ENCODE measurements around the gene DUS3L. TPM values are rescaled to one million over a fixed set of nuclear protein-coding genes. Genes with fewer than 3 reads are reported as not detected.

DUS3L gene
- total RNA-seq, 4 donors from 2014 or later = 19.5 to 45.9 (median 25.0) TPM

DNA sequence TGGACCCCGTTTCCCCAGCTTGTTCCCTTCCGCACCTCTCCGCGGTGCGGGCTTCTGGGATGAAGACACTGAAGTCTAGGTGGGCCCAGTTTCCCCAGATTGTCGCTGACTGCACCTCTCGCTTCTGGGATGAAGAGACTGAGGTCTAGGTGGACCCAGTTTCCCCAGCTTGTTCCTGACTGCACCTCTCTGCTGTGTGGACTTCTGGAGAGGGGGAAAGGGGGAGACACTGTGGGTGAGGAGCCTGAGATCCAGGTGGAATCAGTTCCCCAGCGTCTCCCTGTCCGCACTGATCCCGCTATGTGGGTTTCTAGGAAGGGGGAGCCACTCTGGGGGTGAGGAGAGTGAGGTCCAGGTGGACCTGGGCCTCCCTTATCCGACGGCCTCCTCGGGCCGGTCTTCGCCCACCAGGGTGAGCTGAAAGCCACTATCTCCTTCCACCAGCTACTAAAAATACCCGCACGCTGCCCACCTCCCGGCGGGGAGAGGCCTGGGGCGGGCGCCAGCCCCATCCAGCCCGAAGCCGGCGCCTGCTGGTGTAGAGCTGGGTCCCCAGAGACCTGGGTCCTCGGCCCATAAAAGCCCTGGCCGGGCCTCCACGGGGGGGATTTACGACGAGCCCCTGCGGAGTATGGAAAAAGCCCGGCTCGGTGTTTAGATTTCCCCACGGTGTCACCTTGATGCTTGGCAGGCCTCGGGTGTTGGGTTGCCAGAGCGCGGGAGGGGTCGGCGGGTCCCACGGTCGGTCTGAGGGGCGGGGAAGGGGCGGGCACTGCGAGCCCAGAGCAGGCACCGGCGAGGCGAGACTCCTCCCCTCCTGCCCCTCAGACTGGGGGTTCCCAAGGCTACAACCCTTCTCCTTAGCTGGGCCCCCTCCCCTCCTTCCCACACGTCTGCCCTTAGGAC, 38.0 kb upstream of the DUS3L start:
- ATAC-seq (no peak), DNase-seq (no peak)
- Histone ChIP-seq H3K4me3 (peak overlapping the region in 3 of 4 donors; percentile 28 to 39 (median 37)), H3K9me3 (no peaks in the 10 kb centered on the region), H3K27me3 (peaks cover 40 to 63% (median 44%) of the 10 kb centered on the region in 3 donors), H3K27ac (no peak overlapping the region), H3K36me3 (no peaks in the 10 kb centered on the region), H3K4me1 (no peaks in the 10 kb centered on the region)
- no peak for TF ChIP-seq POLR2A (IDR thresholded peaks at IDR 0.05)
- TF ChIP-seq, protein P1, sequence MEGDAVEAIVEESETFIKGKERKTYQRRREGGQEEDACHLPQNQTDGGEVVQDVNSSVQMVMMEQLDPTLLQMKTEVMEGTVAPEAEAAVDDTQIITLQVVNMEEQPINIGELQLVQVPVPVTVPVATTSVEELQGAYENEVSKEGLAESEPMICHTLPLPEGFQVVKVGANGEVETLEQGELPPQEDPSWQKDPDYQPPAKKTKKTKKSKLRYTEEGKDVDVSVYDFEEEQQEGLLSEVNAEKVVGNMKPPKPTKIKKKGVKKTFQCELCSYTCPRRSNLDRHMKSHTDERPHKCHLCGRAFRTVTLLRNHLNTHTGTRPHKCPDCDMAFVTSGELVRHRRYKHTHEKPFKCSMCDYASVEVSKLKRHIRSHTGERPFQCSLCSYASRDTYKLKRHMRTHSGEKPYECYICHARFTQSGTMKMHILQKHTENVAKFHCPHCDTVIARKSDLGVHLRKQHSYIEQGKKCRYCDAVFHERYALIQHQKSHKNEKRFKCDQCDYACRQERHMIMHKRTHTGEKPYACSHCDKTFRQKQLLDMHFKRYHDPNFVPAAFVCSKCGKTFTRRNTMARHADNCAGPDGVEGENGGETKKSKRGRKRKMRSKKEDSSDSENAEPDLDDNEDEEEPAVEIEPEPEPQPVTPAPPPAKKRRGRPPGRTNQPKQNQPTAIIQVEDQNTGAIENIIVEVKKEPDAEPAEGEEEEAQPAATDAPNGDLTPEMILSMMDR (IDR thresholded peaks at IDR 0.05 in 4 of 5, conservative IDR thresholded peaks at IDR 0.05 in 1 of 5) = no peak
- intact Hi-C loops (cut with DNase I; ENCODE audit: low total_unique reads) = no loop called here
- in situ Hi-C loops (cut with MboI; ENCODE audit: low sequenced_read_pairs in 4 of 4) = no loop called here

DNA sequence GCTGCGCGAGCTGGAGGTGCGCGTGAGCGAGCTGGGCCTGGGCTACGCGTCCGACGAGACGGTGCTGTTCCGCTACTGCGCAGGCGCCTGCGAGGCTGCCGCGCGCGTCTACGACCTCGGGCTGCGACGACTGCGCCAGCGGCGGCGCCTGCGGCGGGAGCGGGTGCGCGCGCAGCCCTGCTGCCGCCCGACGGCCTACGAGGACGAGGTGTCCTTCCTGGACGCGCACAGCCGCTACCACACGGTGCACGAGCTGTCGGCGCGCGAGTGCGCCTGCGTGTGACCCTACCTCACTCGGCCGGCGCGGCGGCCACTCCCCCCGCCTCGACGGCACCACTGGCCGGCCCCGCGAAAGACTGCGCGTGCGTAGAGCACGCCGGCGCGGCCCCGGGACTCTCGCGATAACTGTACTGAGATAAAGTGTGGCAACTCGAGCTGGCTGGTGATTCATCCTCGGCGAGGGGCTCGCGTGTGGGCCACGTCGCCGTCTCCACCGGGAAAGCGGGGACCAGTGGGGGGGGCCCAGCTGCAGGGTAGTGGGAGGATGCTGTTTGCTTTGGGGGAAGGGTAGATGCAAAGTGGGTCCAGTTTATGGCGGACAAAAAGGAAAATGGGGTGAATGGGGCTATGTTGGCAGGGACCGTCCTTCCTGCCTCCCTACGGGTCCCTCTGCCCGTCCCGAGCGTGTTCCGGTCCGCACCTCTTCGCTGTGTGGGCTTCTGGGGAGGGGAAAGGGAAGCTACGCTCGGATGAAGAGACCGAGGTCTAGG, 37.1 kb upstream of the DUS3L start:
- peak; percentile 24 to 33 for TF ChIP-seq POLR2A (IDR thresholded peaks at IDR 0.05)
- TF ChIP-seq, protein P1 (IDR thresholded peaks at IDR 0.05 in 4 of 5, conservative IDR thresholded peaks at IDR 0.05 in 1 of 5) = no peak
- in situ Hi-C loops (cut with MboI; ENCODE audit: low sequenced_read_pairs in 4 of 4) (no loop called here), intact Hi-C loops (cut with DNase I; ENCODE audit: low total_unique reads) (no loop called here)
- Histone ChIP-seq H3K9me3 (no peaks in the 10 kb centered on the region), H3K27ac (no peak overlapping the region), H3K4me3 (peak overlapping the region; percentile 28 to 39 (median 34)), H3K27me3 (peaks cover 38 to 57% (median 44%) of the 10 kb centered on the region in 3 donors), H3K36me3 (no peaks in the 10 kb centered on the region), H3K4me1 (no peaks in the 10 kb centered on the region)
- DNase-seq = peak; percentile 17 to 30
- peak in 1 of 2 donors; percentile 26 for ATAC-seq

DNA sequence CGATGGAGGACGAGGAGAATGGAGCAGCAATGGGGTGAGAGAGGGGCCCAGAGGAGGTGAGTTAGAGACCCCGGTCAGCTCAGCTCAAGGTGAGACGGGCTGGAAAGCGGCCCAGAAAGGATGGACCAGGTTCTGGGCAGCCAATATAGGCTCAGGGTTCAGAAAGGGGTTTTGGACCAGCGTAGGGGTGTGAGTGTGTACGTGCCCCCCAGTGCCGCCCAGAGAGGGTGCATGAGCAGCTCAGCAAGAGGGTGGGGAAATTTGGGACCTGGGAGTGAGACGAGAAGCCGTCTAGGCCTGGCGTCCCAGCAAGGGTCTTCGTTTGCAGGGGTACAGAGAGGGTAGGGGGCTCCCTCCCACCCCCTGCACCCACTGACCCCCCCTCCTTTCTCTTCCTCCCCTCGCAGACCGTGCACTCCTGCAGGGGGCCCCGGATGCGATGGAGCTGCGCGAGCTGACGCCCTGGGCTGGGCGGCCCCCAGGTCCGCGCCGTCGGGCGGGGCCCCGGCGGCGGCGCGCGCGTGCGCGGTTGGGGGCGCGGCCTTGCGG, 36.5 kb upstream of the DUS3L start:
- Histone ChIP-seq H3K4me3 (no peak overlapping the region), H3K9me3 (no peaks in the 10 kb centered on the region), H3K36me3 (no peaks in the 10 kb centered on the region), H3K27ac (no peak overlapping the region), H3K4me1 (no peaks in the 10 kb centered on the region), H3K27me3 (peaks cover 42 to 55% (median 47%) of the 10 kb centered on the region in 3 donors)
- in situ Hi-C loops (cut with MboI; ENCODE audit: low sequenced_read_pairs in 4 of 4) (no loop called here), intact Hi-C loops (cut with DNase I; ENCODE audit: low total_unique reads) (no loop called here)
- DNase-seq (no peak), ATAC-seq (no peak)
- TF ChIP-seq, protein P1 (IDR thresholded peaks at IDR 0.05 in 4 of 5, conservative IDR thresholded peaks at IDR 0.05 in 1 of 5) = no peak
- TF ChIP-seq POLR2A (IDR thresholded peaks at IDR 0.05) = no peak

DNA sequence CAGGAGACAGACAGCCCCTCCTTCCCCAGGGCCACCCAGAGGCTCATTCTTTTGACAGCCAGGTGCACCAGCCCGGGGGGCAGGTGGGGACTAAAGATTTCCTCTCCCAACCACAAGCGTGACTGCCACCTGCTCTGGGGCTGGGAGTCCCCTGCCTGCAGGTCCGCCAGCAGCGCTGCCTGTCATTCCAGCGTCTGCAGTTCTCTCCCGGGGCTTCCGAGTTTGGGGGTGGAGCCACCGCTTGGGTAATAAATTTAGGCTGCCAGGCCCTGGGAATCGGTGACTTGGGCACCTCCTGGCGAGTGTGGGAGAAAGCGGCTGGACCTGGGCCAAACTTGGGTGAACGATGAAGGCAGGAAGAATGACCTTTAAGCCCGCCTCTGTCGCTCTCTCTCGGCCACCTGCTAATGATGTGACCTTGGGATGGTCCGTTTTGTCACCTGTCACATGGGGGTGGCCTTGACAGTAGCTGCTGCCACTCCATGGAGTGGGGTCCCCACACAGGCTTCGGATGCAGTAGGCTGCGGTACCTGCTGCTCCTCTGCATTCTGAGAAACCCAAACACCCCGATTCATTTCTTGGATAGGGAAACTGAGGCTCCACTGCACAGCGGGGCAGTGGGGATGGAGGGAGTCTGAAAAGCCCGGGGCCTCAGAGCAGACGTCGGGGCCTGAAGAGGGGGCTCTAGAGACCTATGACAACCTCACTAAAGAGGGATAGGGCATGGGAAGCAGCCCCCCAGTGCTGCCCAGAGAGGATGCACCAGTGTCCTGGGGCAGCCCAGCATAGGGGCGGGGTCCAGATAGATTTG, 35.8 kb upstream of the DUS3L start:
- intact Hi-C loops (cut with DNase I; ENCODE audit: low total_unique reads) = no loop called here
- ATAC-seq = no peak

More for the DNA sequence above, 35.8 kb upstream of the DUS3L start:
- in situ Hi-C loops (cut with MboI; ENCODE audit: low sequenced_read_pairs in 4 of 4) = no loop called here
- no peak for TF ChIP-seq POLR2A (IDR thresholded peaks at IDR 0.05)
- TF ChIP-seq, protein P1 (IDR thresholded peaks at IDR 0.05 in 4 of 5, conservative IDR thresholded peaks at IDR 0.05 in 1 of 5) = no peak
- H3K4me3 ChIP-seq = no peak overlapping the region
- H3K9me3 ChIP-seq = no peaks in the 10 kb centered on the region
- no peaks in the 10 kb centered on the region for H3K4me1 ChIP-seq
- peaks cover 46 to 57% (median 53%) of the 10 kb centered on the region in 3 donors for H3K27me3 ChIP-seq
- H3K27ac ChIP-seq = no peak overlapping the region
- H3K36me3 ChIP-seq = no peaks in the 10 kb centered on the region
- DNase-seq = no peak
